Thoracic aorta (tissue), 2 donors: ENCODE measurements around the gene EIPR1. TPM values are rescaled to one million over a fixed set of nuclear protein-coding genes. Genes with fewer than 3 reads are reported as not detected.

Source experiments
- ATAC-seq: fragments of 150-250 bp; one replicate; pipeline ENCODE4 v1.8.0; 2017; ENCODE audit warnings: low read depth; ENCODE audit not compliant: insufficient number of reproducible peaks, low FRiP score
- DNase-seq: peaks from one replicate; pipeline ENCODE4 v3.0.0-alpha.2; 2020; ENCODE audit warnings: low spot score
- H3K27ac ChIP-seq, 2 donors: fragments of 200-600 bp; sonication (generic); 1 replicate in 1 of 2; 2 replicates in 1 of 2; pipeline ENCODE4 v1.5.1; 2016; ENCODE audit warnings: mild to moderate bottlenecking in 2 of 2, moderate library complexity in 2 of 2
- H3K27me3 ChIP-seq: fragments of 200-600 bp; sonication (generic); replicated peaks from 2 replicates; pipeline ENCODE4 v1.6.0; 2016; ENCODE audit warnings: mild to moderate bottlenecking; ENCODE audit not compliant: insufficient read depth
- H3K36me3 ChIP-seq: fragments of 200-600 bp; sonication (generic); one replicate; pipeline ENCODE4 v1.5.1; 2016
- H3K4me1 ChIP-seq, 2 donors: fragments of 200-600 bp; sonication (generic); 1 replicate in 1 of 2; 2 replicates in 1 of 2; pipeline versions ENCODE4 v1.5.1 to v1.6.0; 2016; ENCODE audit warnings: low read depth in 2 of 2, mild to moderate bottlenecking in 1 of 2; ENCODE audit not compliant: control insufficient read depth in 1 of 2
- H3K4me3 ChIP-seq: fragments of 200-600 bp; sonication (generic); 2 replicates; pipeline ENCODE4 v1.5.1; 2016; ENCODE audit warnings: mild to moderate bottlenecking
- H3K9me3 ChIP-seq: fragments of 200-600 bp; sonication (generic); 2 replicates; pipeline ENCODE4 v1.5.1; 2016
- total RNA-seq, 2 donors: library from RNA; depleted of rRNA; stranded (reverse); fragments of >200 nt; gene quantifications; one replicate each; pipeline versions ENCODE4 v1.1.0 to v1.2.3, GENCODE V29; 2016
- TF ChIP-seq, protein P1 (sequence below): fragments of 200-600 bp; sonication (generic); IDR thresholded peaks from one replicate; pipeline ENCODE4 v1.5.1; 2019; ENCODE audit warnings: antibody characterized with exemption

The EIPR1 gene
- total RNA-seq, 2 donors from 2014 or later = 17.9 to 40.6 TPM

DNA sequence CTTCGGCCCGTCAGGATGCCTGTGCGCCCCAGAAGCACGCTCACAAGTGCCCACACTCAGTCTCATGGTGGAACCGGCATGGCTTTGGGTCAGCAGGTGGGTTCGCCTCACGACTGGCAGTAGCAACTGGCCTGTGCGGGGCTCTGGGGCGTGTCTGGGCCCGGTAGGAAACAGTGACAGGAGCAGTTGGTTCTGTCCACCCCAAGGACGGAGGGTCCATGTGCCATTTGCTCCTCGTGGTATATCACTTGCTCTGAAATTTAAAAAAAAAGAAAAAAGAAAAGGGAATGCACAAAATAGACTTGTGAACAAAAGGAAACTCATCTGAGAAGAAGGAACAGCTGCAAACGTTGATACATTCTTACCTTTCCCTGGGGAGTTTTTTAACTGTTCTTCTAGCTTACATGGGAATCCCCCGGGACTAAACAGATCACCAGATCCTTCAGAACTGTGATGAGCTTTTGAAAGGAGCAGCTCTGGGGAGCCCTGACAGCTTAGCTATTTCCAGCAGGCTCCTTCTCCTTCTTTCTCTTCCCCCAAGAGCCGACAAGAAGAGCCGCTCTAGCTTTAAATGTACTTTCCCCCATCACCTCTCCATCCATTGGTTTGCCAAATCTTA is 44.7 kb upstream of the EIPR1 start:
- Histone ChIP-seq H3K9me3 (no peaks in the 10 kb centered on the region), H3K27ac (no peak overlapping the region), H3K36me3 (peaks cover 14% of the 10 kb centered on the region), H3K27me3 (no peaks in the 10 kb centered on the region), H3K4me1 (no peaks in the 10 kb centered on the region), H3K4me3 (no peak overlapping the region)
- TF ChIP-seq, protein P1, sequence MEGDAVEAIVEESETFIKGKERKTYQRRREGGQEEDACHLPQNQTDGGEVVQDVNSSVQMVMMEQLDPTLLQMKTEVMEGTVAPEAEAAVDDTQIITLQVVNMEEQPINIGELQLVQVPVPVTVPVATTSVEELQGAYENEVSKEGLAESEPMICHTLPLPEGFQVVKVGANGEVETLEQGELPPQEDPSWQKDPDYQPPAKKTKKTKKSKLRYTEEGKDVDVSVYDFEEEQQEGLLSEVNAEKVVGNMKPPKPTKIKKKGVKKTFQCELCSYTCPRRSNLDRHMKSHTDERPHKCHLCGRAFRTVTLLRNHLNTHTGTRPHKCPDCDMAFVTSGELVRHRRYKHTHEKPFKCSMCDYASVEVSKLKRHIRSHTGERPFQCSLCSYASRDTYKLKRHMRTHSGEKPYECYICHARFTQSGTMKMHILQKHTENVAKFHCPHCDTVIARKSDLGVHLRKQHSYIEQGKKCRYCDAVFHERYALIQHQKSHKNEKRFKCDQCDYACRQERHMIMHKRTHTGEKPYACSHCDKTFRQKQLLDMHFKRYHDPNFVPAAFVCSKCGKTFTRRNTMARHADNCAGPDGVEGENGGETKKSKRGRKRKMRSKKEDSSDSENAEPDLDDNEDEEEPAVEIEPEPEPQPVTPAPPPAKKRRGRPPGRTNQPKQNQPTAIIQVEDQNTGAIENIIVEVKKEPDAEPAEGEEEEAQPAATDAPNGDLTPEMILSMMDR = no peak
- no peak for DNase-seq
- ATAC-seq = no peak

DNA sequence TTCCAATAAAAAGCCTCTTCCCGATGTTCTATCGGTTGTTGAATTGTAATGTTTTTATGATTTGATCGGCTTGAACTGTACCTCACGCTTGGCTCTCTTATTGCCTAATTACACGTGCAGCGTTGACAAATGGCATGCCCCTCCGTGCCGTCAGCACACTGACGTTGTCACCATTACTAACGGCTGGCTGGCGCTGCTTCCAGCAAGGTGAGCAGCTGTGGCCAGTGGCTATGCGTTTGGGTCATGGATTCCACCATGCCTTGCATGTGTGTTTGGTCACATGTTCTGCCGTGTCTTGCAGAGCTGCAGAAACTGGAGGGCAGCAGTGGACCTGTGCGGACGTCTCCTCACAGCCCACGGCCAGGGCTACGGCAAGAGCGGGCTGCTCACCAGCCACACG is 44.0 kb upstream of the EIPR1 start:
- no peak for ATAC-seq
- Histone ChIP-seq H3K4me1 (no peaks in the 10 kb centered on the region), H3K9me3 (no peaks in the 10 kb centered on the region), H3K36me3 (peaks cover 13% of the 10 kb centered on the region), H3K27ac (no peak overlapping the region), H3K27me3 (no peaks in the 10 kb centered on the region), H3K4me3 (no peak overlapping the region)
- TF ChIP-seq, protein P1 = no peak
- no peak for DNase-seq

DNA sequence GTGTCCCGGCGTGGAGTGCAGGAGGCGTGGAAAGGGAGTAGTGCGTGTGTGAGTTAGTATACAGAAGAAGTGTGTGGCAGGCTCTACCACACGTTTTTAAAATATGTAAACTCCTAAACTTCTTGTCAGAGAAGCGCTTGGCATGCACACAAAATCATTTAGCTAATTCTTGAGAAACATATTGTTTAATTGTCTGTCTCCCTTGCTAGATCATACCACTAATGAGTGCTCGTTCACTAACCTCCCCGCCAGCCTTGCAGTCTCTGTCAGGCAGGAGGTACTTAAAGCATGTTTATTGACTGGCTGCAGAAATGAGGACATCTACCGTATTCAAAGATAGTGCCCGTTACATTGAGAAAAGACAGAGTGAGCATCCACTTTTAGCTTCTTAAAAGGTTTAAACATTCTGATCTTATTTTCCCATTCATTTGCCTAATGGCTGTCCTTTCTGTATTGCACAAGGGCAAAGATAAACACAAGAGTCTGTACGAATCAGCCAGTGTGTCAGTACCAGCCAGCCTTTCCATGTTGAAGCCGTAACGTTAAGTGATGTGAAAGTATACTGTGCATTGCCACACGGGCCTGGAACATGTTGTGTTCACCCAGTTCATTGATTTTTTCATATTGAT is 43.3 kb upstream of the EIPR1 start:
- no peaks in the 10 kb centered on the region for H3K9me3 ChIP-seq
- H3K4me1 ChIP-seq = no peaks in the 10 kb centered on the region
- no peak for ATAC-seq
- H3K27ac ChIP-seq = no peak overlapping the region
- H3K4me3 ChIP-seq = no peak overlapping the region
- H3K27me3 ChIP-seq = no peaks in the 10 kb centered on the region
- TF ChIP-seq, protein P1 = no peak
- H3K36me3 ChIP-seq = peaks cover 8% of the 10 kb centered on the region
- DNase-seq = no peak

DNA sequence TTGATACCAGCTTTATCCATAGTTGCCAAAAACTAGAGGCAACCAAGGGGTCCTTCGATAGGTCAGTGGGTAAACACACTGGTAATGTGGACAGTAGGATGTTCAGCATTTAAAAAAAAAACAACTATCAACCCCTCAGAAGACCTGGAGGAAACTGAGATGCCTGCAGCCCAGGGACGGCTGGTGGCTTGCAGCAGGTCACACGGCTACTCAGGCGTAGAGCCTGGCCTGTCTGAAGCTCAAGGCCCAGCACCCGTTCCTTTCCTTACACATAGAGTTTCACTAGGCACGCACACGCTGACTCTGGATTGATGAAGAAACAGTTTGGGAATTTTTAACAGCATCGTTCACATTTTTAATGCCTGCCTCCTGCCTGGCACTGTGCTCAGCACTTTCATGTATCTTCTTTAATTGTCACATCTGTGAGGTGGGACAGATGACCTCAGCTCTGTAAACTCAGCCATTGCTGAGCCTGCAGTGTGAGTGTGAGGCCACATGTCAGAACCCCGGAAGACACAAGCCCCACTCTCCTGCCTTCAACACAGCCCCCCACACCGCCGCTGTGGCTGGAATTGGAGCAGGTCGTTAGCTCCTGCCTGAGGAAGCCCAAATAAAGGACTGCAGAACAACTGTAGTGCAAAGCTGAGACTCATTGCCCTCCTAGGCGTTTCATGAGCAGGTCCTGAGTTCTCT is 42.6 kb upstream of the EIPR1 start:
- no peak overlapping the region for H3K4me3 ChIP-seq
- ATAC-seq (no peak), DNase-seq (no peak)
- H3K4me1 ChIP-seq = no peaks in the 10 kb centered on the region
- H3K27me3 ChIP-seq = no peaks in the 10 kb centered on the region
- H3K27ac ChIP-seq = no peak overlapping the region
- peaks cover 8% of the 10 kb centered on the region for H3K36me3 ChIP-seq
- TF ChIP-seq, protein P1 = no peak
- H3K9me3 ChIP-seq = no peaks in the 10 kb centered on the region

DNA sequence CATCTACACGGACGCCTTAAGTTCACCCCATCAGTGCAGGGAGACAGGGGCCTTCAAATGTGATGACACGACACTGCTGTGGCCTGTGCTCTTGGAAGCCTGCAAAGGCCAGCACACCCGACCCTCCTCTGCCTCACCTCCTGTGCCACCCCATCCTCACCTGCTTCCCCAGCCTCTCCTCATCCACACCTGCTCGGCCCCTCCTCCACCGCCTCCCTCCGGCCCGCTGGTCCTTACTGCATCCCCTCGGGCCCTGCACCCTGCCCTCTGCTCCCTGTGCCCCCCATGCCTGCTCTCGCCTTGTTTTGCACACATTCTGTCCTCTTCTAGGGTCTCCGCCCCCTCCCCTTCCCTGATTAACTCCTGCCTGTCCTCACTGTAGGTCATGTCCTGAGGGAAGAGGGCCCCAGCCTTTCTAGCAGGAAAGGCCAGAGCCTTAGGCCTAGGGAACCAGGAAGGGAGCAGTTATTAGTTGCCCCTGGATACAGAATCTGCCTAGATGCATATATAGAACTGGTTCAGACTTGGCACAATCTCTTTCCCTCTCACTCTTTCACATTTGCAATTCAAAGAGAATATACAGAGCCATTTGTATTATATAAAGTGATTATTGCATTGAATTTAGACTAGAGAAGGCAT is 41.3 kb upstream of the EIPR1 start:
- TF ChIP-seq, protein P1 = no peak
- Histone ChIP-seq H3K27ac (no peak overlapping the region), H3K27me3 (no peaks in the 10 kb centered on the region), H3K4me1 (no peaks in the 10 kb centered on the region), H3K36me3 (peaks cover 3% of the 10 kb centered on the region), H3K9me3 (no peaks in the 10 kb centered on the region), H3K4me3 (no peak overlapping the region)
- DNase-seq (no peak), ATAC-seq (no peak)
